CD4-positive, alpha-beta T cell treated with Interleukin-15 for 1 hour (primary cell): ENCODE results near the gene TINAGL1.
A peak's percentile ranks its signal among the peaks of the same experiment; 100 is the strongest.

Experiments used
- DNase-seq: peaks from one replicate; pipeline ENCODE4 v3.0.0-alpha.2; 2020

TINAGL1 gene

GRCh38 chr1:31576201-31576669, at the start of gene TINAGL1:
Gene TINAGL1 (plus strand): TSS chr1:31576515. CDS start chr1:31577149, 634 bp downstream.
- DNase-seq, result no peak

- no peak for DNase-seq
Observed at GRCh38 chr1:31529999-31530684, 46.2 kb upstream of the TINAGL1 start.

DNA sequence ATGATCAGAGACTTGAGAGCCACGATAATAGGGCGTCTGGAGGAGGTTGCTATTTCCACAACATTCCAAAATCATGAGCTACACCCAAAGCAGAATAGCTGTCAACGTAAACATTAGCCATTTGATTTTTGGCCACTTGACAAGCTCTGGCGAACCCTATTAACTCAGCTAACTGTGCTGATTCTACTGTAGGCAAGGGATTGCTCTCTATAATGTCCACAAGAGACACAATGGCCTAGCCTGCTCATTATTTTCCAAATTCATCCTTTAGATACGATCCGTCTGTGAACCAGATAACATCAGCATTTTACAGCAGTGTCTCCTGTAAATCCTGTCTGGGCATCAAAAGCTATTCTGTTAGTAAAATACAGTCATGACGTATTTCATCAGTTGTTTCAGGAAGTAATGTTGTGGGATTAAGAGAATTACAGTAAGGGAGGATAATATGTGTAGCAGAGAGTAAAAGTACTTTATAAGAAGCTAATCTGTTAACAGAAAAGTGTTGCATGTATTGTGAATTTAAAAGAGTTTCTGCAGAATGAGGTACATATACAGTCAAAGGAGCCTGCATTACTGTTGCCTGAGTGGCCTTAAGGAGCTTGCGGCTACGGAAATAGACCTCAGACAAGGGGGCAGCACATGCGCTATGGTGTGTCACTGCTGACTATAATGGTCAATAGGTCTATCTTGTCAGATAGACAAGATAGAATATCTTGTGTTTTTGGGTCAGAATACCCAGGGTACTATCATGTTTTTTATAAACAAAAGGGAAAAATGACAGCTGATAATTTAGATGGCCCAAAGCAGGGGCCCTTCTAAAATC, 44.9 kb upstream of the TINAGL1 start:
- no peak for DNase-seq

DNA sequence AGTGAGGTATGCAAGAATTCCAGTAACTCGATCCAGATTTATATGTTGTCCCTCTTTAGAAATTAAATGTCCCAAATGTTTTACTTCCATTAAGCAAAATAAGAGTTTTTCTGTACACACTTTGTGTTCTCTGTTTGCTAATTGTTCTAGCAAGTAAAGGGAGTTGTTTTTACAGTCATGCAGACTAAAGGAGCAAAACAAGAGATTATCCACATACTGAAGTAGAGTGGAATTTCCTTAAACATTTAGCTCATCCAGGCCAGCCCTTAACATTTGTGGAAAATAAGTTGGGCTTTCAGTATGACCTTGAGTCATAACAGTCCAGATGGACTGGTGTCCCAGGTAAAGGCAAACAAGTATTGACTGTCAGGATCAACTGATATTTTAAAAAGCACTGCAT, 44.1 kb upstream of the TINAGL1 start:
- DNase-seq, result no peak

- DNase-seq, result no peak
Observed at GRCh38 chr1:31535561-31535960, 40.8 kb upstream of the TINAGL1 start.

GRCh38 chr1:31539329-31539728, 37.0 kb upstream of the TINAGL1 start:
- DNase-seq, result no peak

DNA sequence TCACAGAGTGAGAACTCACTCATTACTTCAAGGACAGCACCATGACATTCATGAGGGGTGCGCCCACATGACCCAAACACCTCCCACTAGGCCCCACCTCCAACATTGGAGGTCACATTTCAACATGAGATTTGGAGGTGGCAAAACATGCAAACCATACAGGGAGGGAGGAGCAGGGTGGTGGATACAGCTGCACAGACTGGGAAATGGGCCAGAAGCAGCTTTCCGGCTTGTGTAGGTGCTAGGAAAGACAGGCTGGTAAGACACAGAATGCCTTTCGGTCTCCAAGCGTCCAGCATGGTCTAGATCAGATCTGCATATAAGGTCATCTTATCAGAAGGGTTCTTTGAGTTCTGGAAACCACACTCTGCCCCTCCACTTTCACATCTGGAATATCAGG, 35.1 kb upstream of the TINAGL1 start:
- no peak for DNase-seq

- no peak for DNase-seq
Observed at GRCh38 chr1:31545927-31546540, 30.3 kb upstream of the TINAGL1 start.

DNA sequence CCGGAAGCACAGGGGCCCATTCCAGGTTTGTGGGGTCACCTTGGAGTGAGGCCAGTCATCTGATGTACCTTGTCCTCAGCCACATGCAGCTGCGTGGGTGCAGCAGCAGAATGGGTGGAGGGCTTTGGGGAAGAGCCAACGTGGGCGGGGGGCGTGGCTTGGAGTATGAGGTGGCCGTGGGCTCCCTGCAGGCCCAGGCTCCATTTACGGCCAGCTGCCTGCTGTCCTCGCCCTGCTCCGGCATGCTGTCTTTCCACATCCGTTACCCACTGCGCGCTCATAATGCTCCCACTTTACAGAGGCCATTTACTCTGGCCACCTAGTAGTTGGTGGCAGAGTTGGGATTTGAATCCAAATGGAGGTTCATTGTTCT, 27.8 kb upstream of the TINAGL1 start:
- DNase-seq, result no peak

DNA sequence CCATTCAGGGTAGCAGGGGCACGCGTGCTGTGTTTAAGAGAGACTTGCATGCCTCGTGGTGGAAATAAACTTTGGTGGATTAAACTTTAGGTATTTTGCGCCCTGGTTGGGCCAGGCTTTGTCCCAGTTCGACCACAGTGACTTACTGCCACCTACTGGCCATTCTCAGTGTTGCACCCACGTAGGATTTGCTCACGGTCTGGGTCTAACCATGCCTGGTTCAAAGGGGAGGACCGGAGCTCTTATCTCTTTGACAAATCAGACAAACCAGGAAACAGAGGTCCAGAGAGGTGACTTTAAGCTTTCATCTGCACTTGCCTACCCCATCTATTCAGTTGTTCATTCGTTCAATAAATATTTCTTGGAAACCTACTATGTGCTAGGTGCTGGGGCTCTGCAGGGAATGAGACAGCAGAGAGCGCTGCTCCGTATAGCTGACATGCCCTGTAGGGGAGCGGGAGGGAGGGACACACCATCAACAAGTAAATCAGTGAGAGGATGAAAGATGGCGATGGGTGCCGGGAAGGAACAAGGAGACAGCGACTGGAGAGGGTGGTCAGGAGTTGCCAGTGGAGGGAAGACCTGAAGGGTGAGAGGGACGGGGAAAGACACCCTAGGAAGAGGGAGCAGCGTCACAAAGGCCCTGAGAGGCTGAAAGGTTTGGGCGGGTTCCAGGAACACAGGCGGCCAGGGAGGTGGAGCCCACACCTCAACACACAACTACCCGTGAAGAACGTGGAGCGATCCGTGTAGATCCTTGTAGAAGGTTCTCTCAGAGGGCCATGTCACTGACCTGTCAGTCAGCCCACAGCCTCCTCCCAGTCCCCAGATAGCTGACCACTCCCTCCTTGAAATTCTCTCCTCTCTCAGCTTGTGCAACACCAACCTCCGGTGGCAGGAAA, 27.2 kb upstream of the TINAGL1 start:
- DNase-seq, result peak; percentile 76

DNA sequence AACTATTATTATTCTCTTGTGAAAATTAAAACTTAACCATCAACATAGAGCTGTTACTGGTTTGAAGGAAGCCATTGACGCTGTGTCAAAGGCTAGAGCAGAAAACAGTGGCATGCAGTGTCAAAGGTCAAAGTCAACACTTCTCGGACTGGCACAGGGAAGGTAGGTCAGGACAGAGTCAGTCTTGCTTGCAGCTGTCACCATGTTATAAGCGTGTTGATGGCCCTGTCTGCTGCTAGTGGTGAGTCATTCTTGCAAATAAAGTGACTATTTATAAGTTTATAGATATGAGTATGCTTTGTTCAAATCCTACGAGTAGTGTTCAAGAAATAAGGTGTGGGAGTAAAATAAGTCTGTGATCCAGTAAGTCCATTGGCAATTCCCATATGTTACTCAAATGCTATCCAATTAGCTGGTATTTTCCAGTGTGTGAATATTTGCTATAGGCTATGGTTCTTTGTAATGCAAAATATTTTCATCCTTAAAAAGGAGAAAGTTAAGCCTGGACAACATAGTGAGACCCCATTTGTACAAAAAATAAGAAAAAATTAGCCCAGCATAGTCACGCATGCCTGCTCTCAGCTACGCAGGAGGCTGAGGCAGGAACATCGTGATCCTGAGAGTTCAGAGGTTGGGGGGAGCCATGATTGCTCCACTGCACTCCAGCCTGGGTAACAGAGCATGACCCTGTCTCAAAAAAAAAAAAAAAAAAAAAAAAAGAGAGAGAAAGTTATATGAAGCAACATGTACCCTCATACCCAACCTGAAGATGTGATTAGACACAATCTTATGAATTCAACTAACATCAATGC, 26.3 kb upstream of the TINAGL1 start:
- DNase-seq, result no peak

- no peak for DNase-seq
Observed at GRCh38 chr1:31551208-31551607, 25.1 kb upstream of the TINAGL1 start.

GRCh38 chr1:31552489-31552888, 23.8 kb upstream of the TINAGL1 start:
- no peak for DNase-seq

- DNase-seq, result no peak
Observed at GRCh38 chr1:31556481-31557006, 19.8 kb upstream of the TINAGL1 start.

- no peak for DNase-seq
Observed at GRCh38 chr1:31559715-31560114, 16.6 kb upstream of the TINAGL1 start.

GRCh38 chr1:31560394-31560793, 15.9 kb upstream of the TINAGL1 start:
- no peak for DNase-seq

- no peak for DNase-seq
Observed at GRCh38 chr1:31562707-31563360, 13.5 kb upstream of the TINAGL1 start.

GRCh38 chr1:31564606-31564989, 11.7 kb upstream of the TINAGL1 start:
- DNase-seq, result no peak

DNA sequence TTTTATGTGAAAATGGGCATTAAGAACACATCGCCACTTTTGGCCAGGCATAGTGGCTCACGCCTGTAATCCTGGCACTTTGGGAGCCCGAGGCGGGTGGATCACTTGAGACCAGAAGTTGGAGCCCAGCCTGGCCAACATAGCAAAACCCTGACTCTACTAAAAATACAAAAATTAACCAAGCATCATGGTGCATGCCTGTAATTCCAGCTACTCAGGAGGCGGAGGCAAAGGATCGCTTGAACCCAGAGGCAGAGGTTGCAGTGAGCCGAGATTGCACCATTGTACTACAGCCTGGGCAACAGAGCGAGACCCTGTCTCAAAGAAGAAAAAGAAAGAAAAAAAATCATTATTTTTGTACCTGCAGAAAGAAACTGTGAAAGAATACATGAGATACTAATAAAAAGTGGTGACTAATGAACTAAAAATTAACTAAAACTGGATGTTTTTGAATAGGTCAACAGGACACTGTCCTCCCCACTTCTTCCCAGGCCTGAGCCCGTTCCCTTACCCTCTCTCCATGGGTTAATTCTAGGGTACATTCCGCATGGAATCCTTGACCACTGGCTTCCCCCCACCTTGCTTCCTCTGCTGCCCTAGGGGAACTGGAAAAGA, 8.3 kb upstream of the TINAGL1 start:
- no peak for DNase-seq

GRCh38 chr1:31568895-31569595, 7.3 kb upstream of the TINAGL1 start:
- no peak for DNase-seq
